Measurements from ENCODE around the gene PLCB4.
A peak's percentile ranks its signal among the peaks of the same experiment; 100 is the strongest.

PLCB4 gene

DNA sequence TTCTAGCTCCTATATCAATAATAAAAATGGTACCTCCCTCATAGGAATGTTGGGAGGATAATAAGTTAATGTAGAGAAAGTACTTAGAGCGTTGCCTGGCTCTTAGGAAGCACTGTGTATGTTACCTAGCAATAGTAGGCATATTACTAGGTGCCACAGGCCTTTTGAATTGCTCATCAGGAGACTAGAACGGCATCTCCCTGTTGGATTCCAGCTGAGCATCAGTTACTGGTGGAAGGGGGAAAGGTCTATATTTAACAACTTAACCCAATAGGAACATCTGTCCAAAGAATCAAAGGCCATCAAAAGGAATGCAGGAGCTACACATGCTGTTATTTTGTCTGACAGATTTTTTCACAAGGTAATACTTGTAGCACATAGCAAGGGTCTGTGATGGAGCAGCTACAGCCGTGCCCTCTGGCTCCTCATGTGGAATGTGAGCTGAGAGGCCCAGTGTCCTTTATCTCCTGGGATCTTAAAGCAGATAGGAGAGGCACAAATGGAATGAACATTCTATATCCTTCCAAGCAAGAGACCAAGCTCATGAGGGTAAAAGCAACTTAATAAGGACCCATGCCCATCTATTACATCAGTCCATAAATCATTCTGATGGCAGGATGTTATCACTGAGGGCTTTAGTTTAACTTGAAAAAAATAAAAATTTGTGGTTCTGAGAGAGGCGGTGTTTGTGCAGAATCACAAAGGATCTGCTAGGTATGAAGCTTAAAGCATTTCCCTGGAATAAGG lies 260.6 kb downstream of the PLCB4 start:
- Histone ChIP-seq H3K9ac (ENCODE audit: low read depth, low read length, poor library complexity) (no peak overlapping the region), H3K27ac (replicated peaks; ENCODE audit: low read length) (no peak overlapping the region), H3K27me3 (ENCODE audit: control insufficient read depth in 3 of 3, insufficient read depth in 3 of 3, low read depth in 1 of 3, low read length in 3 of 3) (no peaks in the 10 kb centered on the region)

DNA sequence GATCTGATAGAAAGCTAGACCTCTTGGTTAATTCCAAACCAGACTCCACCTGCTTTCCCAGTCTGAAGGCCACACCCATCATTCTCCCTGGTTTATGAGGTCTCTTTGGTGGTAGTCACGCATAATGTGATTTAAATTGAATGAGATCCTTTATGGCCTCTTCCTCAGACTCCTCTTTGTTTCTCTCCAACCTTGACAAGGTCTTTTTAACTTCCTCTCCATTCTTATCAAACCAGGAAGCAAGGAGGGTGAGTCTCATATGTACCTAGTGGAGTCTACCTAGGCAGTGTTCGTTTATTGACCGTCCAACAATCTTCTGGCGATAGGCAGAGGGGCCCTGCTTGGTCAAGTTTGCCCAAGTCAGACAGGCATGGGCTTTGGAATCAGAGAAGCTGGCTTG lies 261.3 kb downstream of the PLCB4 start:
- Histone ChIP-seq H3K27me3 (ENCODE audit: control insufficient read depth in 3 of 3, insufficient read depth in 3 of 3, low read depth in 1 of 3, low read length in 3 of 3) (no peaks in the 10 kb centered on the region), H3K18ac (ENCODE audit: low read length) (no peak overlapping the region), H3K4me3 (ENCODE audit: low read length in 2 of 2) (no peak overlapping the region), H3K4me1 (ENCODE audit: control insufficient read depth in 2 of 2, insufficient read depth in 1 of 2, low read depth in 1 of 2, low read length in 2 of 2) (peaks cover 7 to 27% of the 10 kb centered on the region in 2 donors), H3K9me3 (replicated peaks in 1 of 2; ENCODE audit: control insufficient read depth in 2 of 2, insufficient read depth in 1 of 2, low read depth in 1 of 2, low read length in 2 of 2) (no peaks in the 10 kb centered on the region), H2AFZ (ENCODE audit: low read length) (no peak overlapping the region), H3K79me1 (ENCODE audit: low read depth, low read length) (no peaks in the 10 kb centered on the region), H3K4ac (ENCODE audit: low read length) (no peak overlapping the region), H2BK5ac (ENCODE audit: low read length) (no peak overlapping the region), H2BK12ac (ENCODE audit: low read length) (no peak overlapping the region), H3K9ac (ENCODE audit: low read depth, low read length, poor library complexity) (no peak overlapping the region), H3K4me2 (ENCODE audit: insufficient read depth, low read length, poor library complexity, severe bottlenecking) (no peak overlapping the region), H4K91ac (ENCODE audit: low read depth, low read length, poor library complexity) (no peak overlapping the region), H2BK15ac (ENCODE audit: low read length) (no peak overlapping the region), H3K23ac (ENCODE audit: low read depth, low read length, poor library complexity) (no peak overlapping the region), H2AK5ac (ENCODE audit: low read depth, low read length) (no peak overlapping the region), H4K8ac (ENCODE audit: low read depth, low read length) (no peak overlapping the region), H3K14ac (ENCODE audit: low read length) (no peak overlapping the region), H2BK120ac (ENCODE audit: low read depth, low read length) (no peak overlapping the region), H3K27ac (replicated peaks; ENCODE audit: low read length) (no peak overlapping the region), H3K36me3 (replicated peaks in 1 of 2; ENCODE audit: control insufficient read depth in 2 of 2, insufficient read depth in 2 of 2, low read length in 2 of 2) (no peaks in the 10 kb centered on the region)
- WGBS, 2 donors (ENCODE audit: extremely low coverage in 2 of 2, insufficient read length in 2 of 2, insufficient replicate concordance in 1 of 2): no CpG with 5 or more reads among the region's 4 CpGs
- DNase-seq (ENCODE audit: low spot score): no peak

More for the DNA sequence above, 260.6 kb downstream of the PLCB4 start:
- H3K14ac ChIP-seq (ENCODE audit: low read length): no peak overlapping the region
- H3K9me3 ChIP-seq (replicated peaks in 1 of 2; ENCODE audit: control insufficient read depth in 2 of 2, insufficient read depth in 1 of 2, low read depth in 1 of 2, low read length in 2 of 2): no peaks in the 10 kb centered on the region
- no peak overlapping the region for H3K4me3 ChIP-seq (ENCODE audit: low read length in 2 of 2)
- H3K4ac ChIP-seq (ENCODE audit: low read length): no peak overlapping the region
- H2AK5ac ChIP-seq (ENCODE audit: low read depth, low read length): no peak overlapping the region
- no peak overlapping the region for H2BK12ac ChIP-seq (ENCODE audit: low read length)
- no peak overlapping the region for H2BK120ac ChIP-seq (ENCODE audit: low read depth, low read length)
- H2BK15ac ChIP-seq (ENCODE audit: low read length): no peak overlapping the region
- WGBS, 2 donors (ENCODE audit: extremely low coverage in 2 of 2, insufficient read length in 2 of 2, insufficient replicate concordance in 1 of 2): no CpG with 5 or more reads among the region's 4 CpGs
- no peak overlapping the region for H3K18ac ChIP-seq (ENCODE audit: low read length)
- no peak overlapping the region for H4K8ac ChIP-seq (ENCODE audit: low read depth, low read length)
- no peak overlapping the region for H3K4me2 ChIP-seq (ENCODE audit: insufficient read depth, low read length, poor library complexity, severe bottlenecking)
- no peak overlapping the region for H4K91ac ChIP-seq (ENCODE audit: low read depth, low read length, poor library complexity)
- H2AFZ ChIP-seq (ENCODE audit: low read length): no peak overlapping the region
- H3K4me1 ChIP-seq (ENCODE audit: control insufficient read depth in 2 of 2, insufficient read depth in 1 of 2, low read depth in 1 of 2, low read length in 2 of 2): peaks cover 7 to 27% of the 10 kb centered on the region in 2 donors
- H3K79me1 ChIP-seq (ENCODE audit: low read depth, low read length): no peaks in the 10 kb centered on the region
- H2BK5ac ChIP-seq (ENCODE audit: low read length): no peak overlapping the region
- H3K23ac ChIP-seq (ENCODE audit: low read depth, low read length, poor library complexity): no peak overlapping the region
- H3K36me3 ChIP-seq (replicated peaks in 1 of 2; ENCODE audit: control insufficient read depth in 2 of 2, insufficient read depth in 2 of 2, low read length in 2 of 2): no peaks in the 10 kb centered on the region
- no peak for DNase-seq (ENCODE audit: low spot score)

DNA sequence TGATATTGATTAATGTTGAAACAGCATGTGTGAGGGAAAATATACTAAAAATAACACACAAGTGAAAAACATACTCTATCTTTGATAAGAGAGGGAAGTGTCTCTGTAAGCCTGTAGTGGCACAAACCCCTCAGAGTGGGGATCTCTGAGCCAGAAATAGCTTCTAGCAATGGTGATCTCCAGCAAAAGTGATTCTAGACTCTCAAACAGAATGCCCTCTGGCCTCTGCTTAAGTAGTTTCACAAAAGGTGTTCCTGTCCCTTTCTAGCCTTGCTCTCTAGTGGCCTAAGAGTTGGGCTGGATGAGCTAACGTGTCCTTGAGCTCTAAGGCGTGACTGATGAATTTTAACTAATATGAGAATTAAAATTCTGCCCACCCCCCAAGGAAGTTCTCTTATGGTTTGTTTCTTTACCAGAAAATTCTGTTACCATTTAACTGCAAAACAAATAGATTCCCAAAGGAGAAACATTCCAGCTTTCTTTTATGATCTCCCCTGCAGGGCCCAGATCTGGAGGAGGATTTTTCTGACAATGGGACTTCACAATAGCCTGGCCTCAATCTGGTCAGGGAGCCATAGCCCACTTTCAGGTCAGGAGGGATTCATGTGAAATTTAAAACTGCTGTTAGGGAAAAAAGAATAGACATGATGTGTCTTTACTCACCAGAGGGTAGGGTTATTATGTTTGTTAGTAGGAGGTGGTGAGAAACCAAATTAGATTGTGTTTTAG lies 263.0 kb downstream of the PLCB4 start:
- no CpG with 5 or more reads among the region's 2 CpGs for WGBS, 2 donors (ENCODE audit: extremely low coverage in 2 of 2, insufficient read length in 2 of 2, insufficient replicate concordance in 1 of 2)
- Histone ChIP-seq H2AFZ (ENCODE audit: low read length) (peak overlapping the region; percentile 19), H3K4me3 (ENCODE audit: low read length in 2 of 2) (no peak overlapping the region), H2BK5ac (ENCODE audit: low read length) (no peak overlapping the region), H2AK5ac (ENCODE audit: low read depth, low read length) (no peak overlapping the region), H3K9ac (ENCODE audit: low read depth, low read length, poor library complexity) (no peak overlapping the region), H3K14ac (ENCODE audit: low read length) (no peak overlapping the region), H3K36me3 (replicated peaks in 1 of 2; ENCODE audit: control insufficient read depth in 2 of 2, insufficient read depth in 2 of 2, low read length in 2 of 2) (no peaks in the 10 kb centered on the region), H4K8ac (ENCODE audit: low read depth, low read length) (no peak overlapping the region), H3K27me3 (ENCODE audit: control insufficient read depth in 3 of 3, insufficient read depth in 3 of 3, low read depth in 1 of 3, low read length in 3 of 3) (no peaks in the 10 kb centered on the region), H3K79me1 (ENCODE audit: low read depth, low read length) (no peaks in the 10 kb centered on the region), H2BK12ac (ENCODE audit: low read length) (no peak overlapping the region), H3K4me2 (ENCODE audit: insufficient read depth, low read length, poor library complexity, severe bottlenecking) (no peak overlapping the region), H3K23ac (ENCODE audit: low read depth, low read length, poor library complexity) (no peak overlapping the region), H3K4ac (ENCODE audit: low read length) (no peak overlapping the region), H2BK120ac (ENCODE audit: low read depth, low read length) (no peak overlapping the region), H2BK15ac (ENCODE audit: low read length) (no peak overlapping the region), H3K4me1 (ENCODE audit: control insufficient read depth in 2 of 2, insufficient read depth in 1 of 2, low read depth in 1 of 2, low read length in 2 of 2) (peaks cover 7 to 27% of the 10 kb centered on the region in 2 donors), H3K18ac (ENCODE audit: low read length) (no peak overlapping the region), H3K9me3 (replicated peaks in 1 of 2; ENCODE audit: control insufficient read depth in 2 of 2, insufficient read depth in 1 of 2, low read depth in 1 of 2, low read length in 2 of 2) (no peaks in the 10 kb centered on the region), H3K27ac (replicated peaks; ENCODE audit: low read length) (peak overlapping the region; percentile 69), H4K91ac (ENCODE audit: low read depth, low read length, poor library complexity) (no peak overlapping the region)
- DNase-seq (ENCODE audit: low spot score): peak; percentile 17

DNA sequence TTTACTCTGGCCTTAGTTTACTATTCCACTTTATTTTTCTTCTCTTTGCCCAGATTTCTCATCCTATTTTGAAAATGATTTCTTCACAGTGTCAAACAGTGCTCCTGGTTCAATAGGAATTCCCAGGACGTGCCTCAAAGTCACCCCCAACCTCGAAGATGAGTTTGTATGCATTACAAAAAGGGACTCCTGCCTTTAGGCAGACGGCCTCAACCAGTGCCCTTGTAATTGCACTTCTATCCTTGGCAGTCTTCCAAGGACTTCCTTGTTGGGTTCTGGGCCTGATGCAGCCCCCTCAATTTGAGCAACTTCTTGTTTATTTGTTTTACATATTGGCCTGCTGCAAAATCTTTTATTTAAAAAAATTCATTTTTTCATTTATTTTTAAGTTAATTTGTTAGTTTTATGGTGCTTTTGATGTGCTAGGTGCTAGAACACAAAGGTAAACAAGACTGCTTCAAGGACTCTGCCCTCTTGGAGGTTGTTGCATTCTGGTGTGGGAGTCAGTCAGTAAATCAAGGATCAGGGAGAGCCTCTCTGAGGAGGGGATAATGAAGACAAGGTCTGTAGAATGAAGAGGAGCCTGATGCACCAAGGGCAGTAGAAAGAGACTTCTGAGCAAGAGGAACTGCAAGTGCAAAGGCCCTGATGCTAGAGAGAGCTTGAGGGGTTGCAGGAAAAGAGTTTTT lies 264.0 kb downstream of the PLCB4 start:
- Histone ChIP-seq H3K9me3 (replicated peaks in 1 of 2; ENCODE audit: control insufficient read depth in 2 of 2, insufficient read depth in 1 of 2, low read depth in 1 of 2, low read length in 2 of 2) (no peaks in the 10 kb centered on the region), H4K91ac (ENCODE audit: low read depth, low read length, poor library complexity) (no peak overlapping the region), H3K27ac (replicated peaks; ENCODE audit: low read length) (peak overlapping the region; percentile 69), H3K4me2 (ENCODE audit: insufficient read depth, low read length, poor library complexity, severe bottlenecking) (no peak overlapping the region), H3K4me1 (ENCODE audit: control insufficient read depth in 2 of 2, insufficient read depth in 1 of 2, low read depth in 1 of 2, low read length in 2 of 2) (peaks cover 7 to 27% of the 10 kb centered on the region in 2 donors), H3K14ac (ENCODE audit: low read length) (no peak overlapping the region), H2BK12ac (ENCODE audit: low read length) (no peak overlapping the region), H4K8ac (ENCODE audit: low read depth, low read length) (no peak overlapping the region), H3K9ac (ENCODE audit: low read depth, low read length, poor library complexity) (no peak overlapping the region), H2BK15ac (ENCODE audit: low read length) (no peak overlapping the region), H2BK5ac (ENCODE audit: low read length) (no peak overlapping the region), H2AFZ (ENCODE audit: low read length) (no peak overlapping the region), H3K4me3 (ENCODE audit: low read length in 2 of 2) (no peak overlapping the region), H2BK120ac (ENCODE audit: low read depth, low read length) (no peak overlapping the region), H3K23ac (ENCODE audit: low read depth, low read length, poor library complexity) (no peak overlapping the region), H3K36me3 (replicated peaks in 1 of 2; ENCODE audit: control insufficient read depth in 2 of 2, insufficient read depth in 2 of 2, low read length in 2 of 2) (no peaks in the 10 kb centered on the region), H3K79me1 (ENCODE audit: low read depth, low read length) (no peaks in the 10 kb centered on the region), H3K18ac (ENCODE audit: low read length) (no peak overlapping the region), H3K4ac (ENCODE audit: low read length) (no peak overlapping the region), H3K27me3 (ENCODE audit: control insufficient read depth in 3 of 3, insufficient read depth in 3 of 3, low read depth in 1 of 3, low read length in 3 of 3) (no peaks in the 10 kb centered on the region), H2AK5ac (ENCODE audit: low read depth, low read length) (no peak overlapping the region)
- DNase-seq (ENCODE audit: low spot score): no peak
- no CpG with 5 or more reads among the region's 3 CpGs for WGBS, 2 donors (ENCODE audit: extremely low coverage in 2 of 2, insufficient read length in 2 of 2, insufficient replicate concordance in 1 of 2)
